HEK293 (cell line): ENCODE data around the gene NPEPL1.

Experiments
- CTCF ChIA-PET: fragments of 350-600 bp; formaldehyde crosslinking; extraction: SDS; loops from one replicate; lab custom pipeline; 2021; ENCODE audit warnings: antibody characterized with exemption; lab: Yijun Ruan, JAX
- POLR2A ChIA-PET: fragments of 300-600 bp; formaldehyde crosslinking; extraction: SDS; loops from one replicate; lab custom pipeline; 2020; ENCODE audit warnings: antibody characterized with exemption, inconsistent platforms; lab: Yijun Ruan, JAX
- H3K27ac ChIP-seq: fragments of 200-500 bp; sonication (Bioruptor generic); 2 replicates; pipeline ENCODE4 v1.5.1; 2014; ENCODE audit warnings: low read depth, low read length, control low read depth, inconsistent platforms; ENCODE audit errors: extremely low read depth
- H3K36me3 ChIP-seq, 2 experiments: fragments of 200-500 bp in 1 of 2; sonication (Bioruptor generic) in 1 of 2; 1 replicate in 1 of 2; 2 replicates in 1 of 2; pipeline ENCODE4 v1.5.1; 2014 to 2017; ENCODE audit warnings: inconsistent platforms in 2 of 2, low read length in 2 of 2; ENCODE audit not compliant: control insufficient read depth in 2 of 2, insufficient read depth in 1 of 2
- H3K4me1 ChIP-seq: fragments of 200-500 bp; sonication (Bioruptor generic); 2 replicates; pipeline ENCODE4 v1.5.1; 2014; ENCODE audit warnings: mild to moderate bottlenecking, low read length, inconsistent platforms; ENCODE audit not compliant: control insufficient read depth, insufficient read depth
- H3K4me3 ChIP-seq: 2 replicates; pipeline ENCODE4 v1.5.1; 2011; ENCODE audit warnings: low read depth, mild to moderate bottlenecking, control low read depth, low read length, moderate library complexity
- H3K9me3 ChIP-seq: fragments of 200-500 bp; sonication (Bioruptor generic); 2 replicates; pipeline ENCODE4 v1.5.1; 2014; ENCODE audit warnings: low read depth, low read length, inconsistent platforms; ENCODE audit not compliant: control insufficient read depth, insufficient read depth
- BCL11B ChIP-seq: fragments of 450-650 bp; formaldehyde crosslinking; IDR thresholded peaks from 2 replicates; pipeline ENCODE4 v1.5.1; 2016; ENCODE audit warnings: low read depth, missing biosample characterization, missing genetic modification characterization
- EGR2 ChIP-seq: fragments of 450-650 bp; formaldehyde crosslinking; IDR thresholded peaks from 2 replicates; pipeline ENCODE4 v1.5.1; 2016; ENCODE audit warnings: low read depth, missing biosample characterization, missing genetic modification characterization
- GFI1B ChIP-seq: fragments of 450-650 bp; formaldehyde crosslinking; IDR thresholded peaks from 2 replicates; pipeline ENCODE4 v1.5.1; 2016; ENCODE audit warnings: missing biosample characterization, missing genetic modification characterization
- KLF9 ChIP-seq: fragments of 450-650 bp; formaldehyde crosslinking; IDR thresholded peaks from 2 replicates; pipeline ENCODE4 v1.5.1; 2016; ENCODE audit warnings: missing biosample characterization, missing genetic modification characterization, low read depth
- OSR2 ChIP-seq: fragments of 450-650 bp; formaldehyde crosslinking; IDR thresholded peaks from 2 replicates; pipeline ENCODE4 v1.5.1; 2016; ENCODE audit warnings: missing biosample characterization, missing genetic modification characterization
- SETDB1 ChIP-seq: IDR thresholded peaks from one replicate; pipeline ENCODE4 v1.6.1; 2017; ENCODE audit warnings: mild to moderate bottlenecking, low read length, moderate library complexity, mixed read lengths; ENCODE audit not compliant: insufficient read length
- ZBTB10 ChIP-seq: fragments of 450-650 bp; formaldehyde crosslinking; IDR thresholded peaks from 2 replicates; pipeline ENCODE4 v1.5.1; 2016; ENCODE audit warnings: missing biosample characterization, missing genetic modification characterization
- ZBTB48 ChIP-seq: fragments of 450-650 bp; formaldehyde crosslinking; IDR thresholded peaks from 2 replicates; pipeline ENCODE4 v1.5.1; 2016; ENCODE audit warnings: missing biosample characterization, missing genetic modification characterization
- ZBTB8A ChIP-seq: fragments of 450-650 bp; formaldehyde crosslinking; IDR thresholded peaks from 2 replicates; pipeline ENCODE4 v1.5.1; 2016; ENCODE audit warnings: missing biosample characterization, missing genetic modification characterization
- ZFP69B ChIP-seq: fragments of 450-650 bp; formaldehyde crosslinking; IDR thresholded peaks from 2 replicates; pipeline ENCODE4 v1.5.1; 2016; ENCODE audit warnings: missing biosample characterization, missing genetic modification characterization
- ZNF202 ChIP-seq: fragments of 450-650 bp; formaldehyde crosslinking; IDR thresholded peaks from 2 replicates; pipeline ENCODE4 v1.5.1; 2016; ENCODE audit warnings: missing biosample characterization, missing genetic modification characterization, borderline replicate concordance
- ZNF266 ChIP-seq: fragments of 450-650 bp; formaldehyde crosslinking; IDR thresholded peaks from 2 replicates; pipeline ENCODE4 v1.5.1; 2016; ENCODE audit warnings: missing biosample characterization, missing genetic modification characterization, low read depth
- ZNF292 ChIP-seq: fragments of 450-650 bp; formaldehyde crosslinking; IDR thresholded peaks from 2 replicates; pipeline ENCODE4 v1.5.1; 2016; ENCODE audit warnings: low read depth, missing biosample characterization, missing genetic modification characterization, borderline replicate concordance
- ZNF341 ChIP-seq: fragments of 450-650 bp; formaldehyde crosslinking; IDR thresholded peaks from 2 replicates; pipeline ENCODE4; 2016; ENCODE audit warnings: low read depth, missing biosample characterization, missing genetic modification characterization
- ZNF398 ChIP-seq: fragments of 450-650 bp; formaldehyde crosslinking; IDR thresholded peaks from 2 replicates; pipeline ENCODE4 v1.5.1; 2017; ENCODE audit warnings: missing biosample characterization, missing genetic modification characterization
- ZNF521 ChIP-seq: fragments of 450-650 bp; formaldehyde crosslinking; IDR thresholded peaks from 2 replicates; pipeline ENCODE4 v1.5.1; 2017; ENCODE audit warnings: missing biosample characterization, mild to moderate bottlenecking, missing genetic modification characterization
- ZNF544 ChIP-seq: fragments of 450-650 bp; formaldehyde crosslinking; IDR thresholded peaks from 2 replicates; pipeline ENCODE4 v1.5.0; 2017; ENCODE audit warnings: missing biosample characterization, missing genetic modification characterization
- ZNF571 ChIP-seq: fragments of 450-650 bp; formaldehyde crosslinking; IDR thresholded peaks from 2 replicates; pipeline ENCODE4 v1.5.0; 2017; ENCODE audit warnings: missing biosample characterization, missing genetic modification characterization
- ZNF610 ChIP-seq: fragments of 450-650 bp; formaldehyde crosslinking; IDR thresholded peaks from 2 replicates; pipeline ENCODE4 v1.5.1; 2016; ENCODE audit warnings: missing biosample characterization, missing genetic modification characterization, borderline replicate concordance
- TF ChIP-seq, protein P1 (sequence below): fragments of 450-650 bp; formaldehyde crosslinking; IDR thresholded peaks from 2 replicates; pipeline ENCODE4 v1.5.1; 2016; ENCODE audit warnings: missing biosample characterization, missing genetic modification characterization
- TF ChIP-seq, protein P2 (sequence below): fragments of 450-650 bp; formaldehyde crosslinking; conservative IDR thresholded peaks from 2 replicates; pipeline ENCODE4 v1.5.1; 2016; ENCODE audit warnings: low read depth, missing biosample characterization, missing genetic modification characterization
- TF ChIP-seq, protein P3 (sequence below): fragments of 450-650 bp; formaldehyde crosslinking; optimal IDR thresholded peaks from 2 replicates; pipeline ENCODE3; 2016; ENCODE audit warnings: missing biosample characterization, mild to moderate bottlenecking, missing genetic modification characterization

Gene NPEPL1

DNA sequence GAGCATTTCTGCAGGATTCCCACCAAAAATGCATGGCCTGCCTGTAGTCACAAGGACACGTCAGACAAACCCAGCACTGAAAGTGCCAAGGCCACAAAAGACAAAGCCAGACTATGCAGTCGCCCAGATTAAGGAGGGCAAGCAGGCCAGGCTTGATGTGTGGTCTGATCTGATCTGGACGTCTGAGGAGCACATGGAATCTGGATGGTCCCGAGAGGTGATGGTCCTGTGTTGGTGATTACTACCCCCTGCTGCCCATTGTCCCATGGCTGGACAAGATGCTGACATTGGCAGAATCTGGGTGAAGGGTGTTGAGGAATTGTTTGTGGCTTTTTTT, 17.1 kb downstream of the NPEPL1 start:
- Histone ChIP-seq H3K4me3 (no peak overlapping the region), H3K4me1 (no peaks in the 10 kb centered on the region), H3K9me3 (no peaks in the 10 kb centered on the region), H3K27ac (no peak overlapping the region), H3K36me3 (peaks cover 0 to 4% of the 10 kb centered on the region in 2 experiments; a peak in 1 of 3 replicates)
- POLR2A ChIA-PET: no interaction called here
- TF ChIP-seq KLF9 (tag by site-specific recombination) (no peak), OSR2 (tag by site-specific recombination) (no peak), BCL11B (no peak), ZBTB48 (tag by site-specific recombination) (no peak), ZFP69B (no peak), ZNF571 (tag by site-specific recombination) (no peak), ZNF202 (no peak), ZNF544 (tag by site-specific recombination) (no peak), GFI1B (no peak)
- TF ChIP-seq, protein P1, sequence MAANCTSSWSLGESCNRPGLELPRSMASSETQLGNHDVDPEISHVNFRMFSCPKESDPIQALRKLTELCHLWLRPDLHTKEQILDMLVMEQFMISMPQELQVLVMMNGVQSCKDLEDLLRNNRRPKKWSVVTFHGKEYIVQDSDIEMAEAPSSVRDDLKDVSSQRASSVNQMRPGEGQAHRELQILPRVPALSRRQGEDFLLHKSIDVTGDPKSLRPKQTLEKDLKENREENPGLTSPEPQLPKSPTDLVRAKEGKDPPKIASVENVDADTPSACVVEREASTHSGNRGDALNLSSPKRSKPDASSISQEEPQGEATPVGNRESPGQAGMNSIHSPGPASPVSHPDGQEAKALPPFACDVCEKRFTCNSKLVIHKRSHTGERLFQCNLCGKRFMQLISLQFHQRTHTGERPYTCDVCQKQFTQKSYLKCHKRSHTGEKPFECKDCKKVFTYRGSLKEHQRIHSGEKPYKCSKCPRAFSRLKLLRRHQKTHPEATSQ: no peak
- CTCF ChIA-PET: no interaction called here

GRCh38 chr20:58710481-58711265, 18.1 kb downstream of the NPEPL1 start:
- Histone ChIP-seq H3K27ac (no peak overlapping the region), H3K4me1 (no peaks in the 10 kb centered on the region), H3K4me3 (no peak overlapping the region), H3K9me3 (no peaks in the 10 kb centered on the region), H3K36me3 (no peaks in the 10 kb centered on the region)
- ChIA-PET POLR2A (no interaction called here), CTCF (interaction anchor here (0.6 kb wide), 1 partner anchor 55 kb away, joined by 3 read pairs; no protein-coding TSS in a partner anchor)
- TF ChIP-seq ZNF398 (tag by site-specific recombination): no peak
- no peak for TF ChIP-seq SETDB1
- no peak for TF ChIP-seq ZNF341 (tag by site-specific recombination)
- no peak for TF ChIP-seq ZNF266 (tag by site-specific recombination)
- no peak for TF ChIP-seq ZNF610
- TF ChIP-seq ZNF521: no peak
- TF ChIP-seq, protein P2, sequence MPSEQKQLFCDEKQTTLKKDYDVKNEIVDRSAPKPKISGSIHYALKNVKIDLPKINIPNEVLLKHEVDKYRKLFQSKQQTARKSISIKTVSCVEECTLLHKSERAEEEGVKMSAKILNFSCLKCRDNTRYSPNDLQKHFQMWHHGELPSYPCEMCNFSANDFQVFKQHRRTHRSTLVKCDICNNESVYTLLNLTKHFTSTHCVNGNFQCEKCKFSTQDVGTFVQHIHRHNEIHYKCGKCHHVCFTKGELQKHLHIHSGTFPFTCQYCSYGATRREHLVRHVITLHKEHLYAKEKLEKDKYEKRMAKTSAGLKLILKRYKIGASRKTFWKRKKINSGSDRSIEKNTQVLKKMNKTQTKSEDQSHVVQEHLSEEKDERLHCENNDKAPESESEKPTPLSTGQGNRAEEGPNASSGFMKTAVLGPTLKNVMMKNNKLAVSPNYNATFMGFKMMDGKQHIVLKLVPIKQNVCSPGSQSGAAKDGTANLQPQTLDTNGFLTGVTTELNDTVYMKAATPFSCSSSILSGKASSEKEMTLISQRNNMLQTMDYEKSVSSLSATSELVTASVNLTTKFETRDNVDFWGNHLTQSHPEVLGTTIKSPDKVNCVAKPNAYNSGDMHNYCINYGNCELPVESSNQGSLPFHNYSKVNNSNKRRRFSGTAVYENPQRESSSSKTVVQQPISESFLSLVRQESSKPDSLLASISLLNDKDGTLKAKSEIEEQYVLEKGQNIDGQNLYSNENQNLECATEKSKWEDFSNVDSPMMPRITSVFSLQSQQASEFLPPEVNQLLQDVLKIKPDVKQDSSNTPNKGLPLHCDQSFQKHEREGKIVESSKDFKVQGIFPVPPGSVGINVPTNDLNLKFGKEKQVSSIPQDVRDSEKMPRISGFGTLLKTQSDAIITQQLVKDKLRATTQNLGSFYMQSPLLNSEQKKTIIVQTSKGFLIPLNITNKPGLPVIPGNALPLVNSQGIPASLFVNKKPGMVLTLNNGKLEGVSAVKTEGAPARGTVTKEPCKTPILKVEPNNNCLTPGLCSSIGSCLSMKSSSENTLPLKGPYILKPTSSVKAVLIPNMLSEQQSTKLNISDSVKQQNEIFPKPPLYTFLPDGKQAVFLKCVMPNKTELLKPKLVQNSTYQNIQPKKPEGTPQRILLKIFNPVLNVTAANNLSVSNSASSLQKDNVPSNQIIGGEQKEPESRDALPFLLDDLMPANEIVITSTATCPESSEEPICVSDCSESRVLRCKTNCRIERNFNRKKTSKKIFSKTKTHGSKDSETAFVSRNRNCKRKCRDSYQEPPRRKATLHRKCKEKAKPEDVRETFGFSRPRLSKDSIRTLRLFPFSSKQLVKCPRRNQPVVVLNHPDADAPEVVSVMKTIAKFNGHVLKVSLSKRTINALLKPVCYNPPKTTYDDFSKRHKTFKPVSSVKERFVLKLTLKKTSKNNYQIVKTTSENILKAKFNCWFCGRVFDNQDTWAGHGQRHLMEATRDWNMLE (tag by site-specific recombination): no peak
- no peak for TF ChIP-seq ZNF292
- TF ChIP-seq, protein P3, sequence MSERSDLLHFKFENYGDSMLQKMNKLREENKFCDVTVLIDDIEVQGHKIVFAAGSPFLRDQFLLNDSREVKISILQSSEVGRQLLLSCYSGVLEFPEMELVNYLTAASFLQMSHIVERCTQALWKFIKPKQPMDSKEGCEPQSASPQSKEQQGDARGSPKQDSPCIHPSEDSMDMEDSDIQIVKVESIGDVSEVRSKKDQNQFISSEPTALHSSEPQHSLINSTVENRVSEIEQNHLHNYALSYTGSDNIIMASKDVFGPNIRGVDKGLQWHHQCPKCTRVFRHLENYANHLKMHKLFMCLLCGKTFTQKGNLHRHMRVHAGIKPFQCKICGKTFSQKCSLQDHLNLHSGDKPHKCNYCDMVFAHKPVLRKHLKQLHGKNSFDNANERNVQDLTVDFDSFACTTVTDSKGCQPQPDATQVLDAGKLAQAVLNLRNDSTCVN (tag by site-specific recombination): no peak
- TF ChIP-seq ZBTB10 (tag by site-specific recombination): no peak
- TF ChIP-seq EGR2: no peak
- no peak for TF ChIP-seq ZBTB8A (tag by site-specific recombination)
